ENCODE data around the gene DES. TPM values are rescaled to one million over a fixed set of nuclear protein-coding genes. Genes with fewer than 3 reads are reported as not detected.

DES gene
- total RNA-seq, 1 experiment from 2014 or later = 4.2 TPM

DNA sequence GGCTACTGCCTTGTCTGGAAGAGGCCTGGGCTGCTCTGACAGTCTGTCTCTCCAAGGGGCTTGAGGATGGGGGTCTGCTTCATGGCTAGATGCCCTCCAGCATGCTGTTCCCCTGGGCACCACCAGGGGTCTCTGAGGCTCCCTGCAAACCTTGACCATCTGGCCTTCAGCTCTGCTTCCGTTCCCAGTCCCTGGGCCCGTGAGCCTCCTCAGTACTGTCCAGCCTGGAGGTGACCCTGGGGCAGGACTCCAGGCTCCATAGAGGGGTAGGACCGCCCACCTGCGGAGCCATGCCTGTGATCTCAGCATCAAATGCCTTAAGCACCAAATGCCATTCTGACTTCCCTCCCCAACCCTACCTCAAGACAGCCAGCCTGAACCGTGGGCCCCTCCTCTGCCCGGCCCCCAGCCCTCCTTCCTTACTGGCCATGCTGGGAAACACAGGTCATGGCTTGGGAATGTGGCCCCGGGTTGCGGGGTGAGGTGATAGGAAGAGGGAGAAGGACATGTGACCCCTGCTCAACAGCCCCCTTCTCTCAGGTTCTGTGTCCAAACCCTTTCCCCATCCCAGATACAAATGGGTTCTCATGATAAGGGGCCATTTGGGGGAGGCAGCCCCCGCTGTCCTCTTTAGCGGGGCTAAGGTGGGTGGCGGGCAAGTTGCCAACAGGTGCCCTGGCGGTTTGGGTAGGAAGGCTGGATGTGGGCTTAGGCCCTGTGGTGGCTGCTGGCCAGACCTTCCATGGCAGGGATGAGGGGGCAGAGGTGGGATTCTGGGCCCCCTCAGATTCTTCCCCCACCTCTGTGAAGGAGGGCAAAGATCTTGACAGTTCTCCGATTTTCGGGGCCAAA is 41.5 kb downstream of the DES start:
- H3K79me2 ChIP-seq (ENCODE audit: insufficient read depth, low read length) = no peaks in the 10 kb centered on the region; the same call in 1 of the 2 replicates
- H3K9ac ChIP-seq (ENCODE audit: low read length) = no peak overlapping the region
- peaks cover 0 to 37% of the 10 kb centered on the region in 2 experiments; a peak in 2 of 4 replicates for H3K4me1 ChIP-seq (ENCODE audit: control insufficient read depth in 1 of 2, insufficient read depth in 2 of 2, low read length in 2 of 2)
- DNase-seq (ENCODE audit: low read depth, low spot score) (no peak), ATAC-seq (peak; percentile 85)
- H4K20me1 ChIP-seq (ENCODE audit: insufficient read depth) = no peaks in the 10 kb centered on the region
- POLR2A ChIA-PET = no interaction called here
- 0 out of 2 replicates have a peak overlapping the region, but pooled peaks have one; percentile 28 for H3K4me2 ChIP-seq (ENCODE audit: low read length)
- H3K36me3 ChIP-seq (ENCODE audit: control insufficient read depth in 1 of 2, insufficient read depth in 2 of 2, low read length in 2 of 2) = peaks cover 3 to 14% of the 10 kb centered on the region in 2 experiments; a peak in 3 of 4 replicates
- H3K27me3 ChIP-seq (ENCODE audit: insufficient read depth, low read length) = no peaks in the 10 kb centered on the region
- no peak for TF ChIP-seq MAX (IDR thresholded peaks at IDR 0.05)
- TF ChIP-seq, protein P1, sequence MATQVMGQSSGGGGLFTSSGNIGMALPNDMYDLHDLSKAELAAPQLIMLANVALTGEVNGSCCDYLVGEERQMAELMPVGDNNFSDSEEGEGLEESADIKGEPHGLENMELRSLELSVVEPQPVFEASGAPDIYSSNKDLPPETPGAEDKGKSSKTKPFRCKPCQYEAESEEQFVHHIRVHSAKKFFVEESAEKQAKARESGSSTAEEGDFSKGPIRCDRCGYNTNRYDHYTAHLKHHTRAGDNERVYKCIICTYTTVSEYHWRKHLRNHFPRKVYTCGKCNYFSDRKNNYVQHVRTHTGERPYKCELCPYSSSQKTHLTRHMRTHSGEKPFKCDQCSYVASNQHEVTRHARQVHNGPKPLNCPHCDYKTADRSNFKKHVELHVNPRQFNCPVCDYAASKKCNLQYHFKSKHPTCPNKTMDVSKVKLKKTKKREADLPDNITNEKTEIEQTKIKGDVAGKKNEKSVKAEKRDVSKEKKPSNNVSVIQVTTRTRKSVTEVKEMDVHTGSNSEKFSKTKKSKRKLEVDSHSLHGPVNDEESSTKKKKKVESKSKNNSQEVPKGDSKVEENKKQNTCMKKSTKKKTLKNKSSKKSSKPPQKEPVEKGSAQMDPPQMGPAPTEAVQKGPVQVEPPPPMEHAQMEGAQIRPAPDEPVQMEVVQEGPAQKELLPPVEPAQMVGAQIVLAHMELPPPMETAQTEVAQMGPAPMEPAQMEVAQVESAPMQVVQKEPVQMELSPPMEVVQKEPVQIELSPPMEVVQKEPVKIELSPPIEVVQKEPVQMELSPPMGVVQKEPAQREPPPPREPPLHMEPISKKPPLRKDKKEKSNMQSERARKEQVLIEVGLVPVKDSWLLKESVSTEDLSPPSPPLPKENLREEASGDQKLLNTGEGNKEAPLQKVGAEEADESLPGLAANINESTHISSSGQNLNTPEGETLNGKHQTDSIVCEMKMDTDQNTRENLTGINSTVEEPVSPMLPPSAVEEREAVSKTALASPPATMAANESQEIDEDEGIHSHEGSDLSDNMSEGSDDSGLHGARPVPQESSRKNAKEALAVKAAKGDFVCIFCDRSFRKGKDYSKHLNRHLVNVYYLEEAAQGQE (IDR thresholded peaks at IDR 0.05; ENCODE audit: low read depth) = no peak
- no peak for TF ChIP-seq CBX3 (IDR thresholded peaks at IDR 0.05; ENCODE audit: low read depth)
- peak in 2 of 3 experiments; percentile 90 to 91; a peak in 4 of 6 replicates for TF ChIP-seq CTCF (IDR thresholded peaks at IDR 0.05 in 2 of 3, conservative IDR thresholded peaks at IDR 0.05 in 1 of 3; ENCODE audit: borderline replicate concordance in 1 of 3, insufficient read depth in 1 of 3, low read depth in 2 of 3, low read length in 2 of 3)
- TF ChIP-seq POLR2A (IDR thresholded peaks at IDR 0.05; ENCODE audit: borderline replicate concordance, extremely low read depth, insufficient read depth, insufficient read length) = no peak
- TF ChIP-seq EGR1 (IDR thresholded peaks at IDR 0.05; ENCODE audit: low read depth) = no peak
- no peak for TF ChIP-seq EZH2phosphoT487 (IDR thresholded peaks at IDR 0.05; ENCODE audit: borderline replicate concordance)
- no peak for TF ChIP-seq SIN3A (IDR thresholded peaks at IDR 0.05; ENCODE audit: low read depth)
- CTCF ChIA-PET = interaction anchor here (0.9 to 2.8 kb wide), 5 partner anchors 36 to 71 kb away, joined by 3 to 15 read pairs (median 6); partner anchors contain the start of gene GMPPA
- no peaks in the 10 kb centered on the region for H3K9me3 ChIP-seq (ENCODE audit: control insufficient read depth in 1 of 2, insufficient read depth in 1 of 2, low read depth in 1 of 2, low read length in 2 of 2)
- RAD21 ChIA-PET (ENCODE audit: low non-redundant PET in 1 of 2, low total read pairs in 2 of 2, uncharacterized antibody in 2 of 2, unreplicated experiment in 2 of 2) = interaction anchor here (0.6 to 1.7 kb wide), 3 partner anchors 62 to 70 kb away, joined by 5 to 13 read pairs (median 8); no protein-coding TSS in a partner anchor
- BruUV-seq (replicated peaks) = no TSS peak
- no peak overlapping the region for H2AFZ ChIP-seq (ENCODE audit: low read depth, low read length, poor library complexity, severe bottlenecking)
- no peak overlapping the region for H3K4me3 ChIP-seq (replicated peaks in 1 of 2; ENCODE audit: low read depth in 1 of 2, low read length in 2 of 2)
- no peaks in the 10 kb centered on the region for H3K9me2 ChIP-seq (ENCODE audit: insufficient read depth)
- intact Hi-C loops (cut with micrococcal nuclease) = loop anchor here (1.0 to 2.0 kb wide), 2 partner anchors 57 to 71 kb away; no protein-coding TSS in a partner anchor
- H3K27ac ChIP-seq (ENCODE audit: low read depth, low read length) = no peak overlapping the region

Measured in HCT116 (cell line).